ENCODE measurements around the gene SLC22A23.

SLC22A23 gene

DNA sequence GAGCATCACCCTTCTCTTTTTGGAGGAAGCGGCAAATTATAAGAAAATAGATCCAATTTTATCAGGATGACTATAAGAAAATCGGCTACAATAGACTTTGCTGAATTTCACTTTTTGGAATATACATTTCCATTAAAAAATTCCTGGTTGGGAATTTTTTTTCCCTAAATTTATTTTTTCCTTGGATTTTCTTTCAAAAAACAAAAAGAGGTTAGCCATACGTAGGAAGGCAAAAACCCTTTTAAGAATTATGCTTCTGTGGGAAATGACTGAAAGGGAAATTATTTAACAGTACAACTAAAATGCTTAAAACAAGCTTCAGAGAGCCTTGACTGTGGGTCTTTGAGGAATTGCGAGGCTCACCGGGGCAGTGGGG, 86.9 kb downstream of the SLC22A23 start:
- DNase-seq (ENCODE audit: low spot score) = no peak

GRCh38 chr6:3368685-3369084, 88.2 kb downstream of the SLC22A23 start:
- DNase-seq (ENCODE audit: low spot score) = no peak

DNA sequence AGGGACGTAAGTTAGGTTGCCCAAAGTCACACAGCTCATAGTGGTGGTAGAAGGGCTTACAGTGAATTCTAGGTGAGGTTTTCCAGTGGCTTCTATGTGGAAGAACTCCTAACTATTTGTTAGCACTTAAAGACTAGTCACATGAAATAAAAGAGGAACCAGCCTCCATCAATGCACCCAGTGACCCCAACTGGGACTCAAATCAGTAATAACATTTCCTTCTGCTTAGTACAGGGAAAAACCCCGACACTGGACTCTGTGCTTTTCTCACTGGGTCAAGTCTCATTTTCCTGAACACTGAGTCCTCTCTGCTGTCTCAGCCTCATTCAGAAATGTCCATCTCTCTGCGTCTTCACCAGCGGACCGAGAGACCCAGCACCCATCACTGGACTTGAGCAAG, 89.2 kb downstream of the SLC22A23 start:
- DNase-seq (ENCODE audit: low spot score) = no peak

DNA sequence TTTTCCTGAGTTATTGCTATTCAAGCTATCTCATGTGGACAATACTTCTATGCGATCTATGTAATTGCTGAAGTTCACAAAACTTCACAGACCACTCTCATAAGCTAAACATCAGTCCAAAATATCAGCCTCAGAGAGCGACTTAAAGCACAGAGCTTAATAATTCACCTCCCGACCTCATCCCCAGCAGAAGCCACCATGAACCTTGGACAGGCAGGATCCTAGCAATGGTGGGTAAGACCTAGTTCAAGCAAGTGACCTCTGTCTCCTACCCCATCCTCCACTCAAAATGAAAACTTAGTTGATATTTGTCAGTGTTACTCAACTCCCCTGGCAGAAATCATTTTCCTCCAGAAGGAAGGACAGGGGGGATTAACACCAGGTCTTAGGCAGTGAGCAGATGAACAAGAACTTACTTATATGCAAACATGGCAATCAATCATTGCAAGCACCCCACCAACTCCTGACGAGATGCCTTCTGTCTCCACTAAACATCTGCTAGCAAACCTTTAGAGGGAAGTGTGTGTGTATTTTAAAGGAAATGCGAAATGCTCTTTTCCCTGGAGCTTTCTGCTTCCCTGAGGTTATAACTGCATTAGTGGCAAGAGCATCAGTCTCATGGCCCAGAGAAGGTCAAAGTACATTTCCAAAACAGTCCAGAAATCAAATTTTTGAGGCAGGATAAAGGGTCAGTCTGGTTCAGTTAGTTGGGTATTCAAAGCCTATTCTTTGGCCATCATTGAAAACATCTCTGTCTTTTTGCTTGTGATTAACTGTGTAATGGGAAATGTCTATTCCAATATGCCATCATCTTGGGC, 90.0 kb downstream of the SLC22A23 start:
- no peak for DNase-seq (ENCODE audit: low spot score)

GRCh38 chr6:3364391-3364790, 92.5 kb downstream of the SLC22A23 start:
- no peak for DNase-seq (ENCODE audit: low spot score)

GRCh38 chr6:3363296-3364025, 93.4 kb downstream of the SLC22A23 start:
- DNase-seq (ENCODE audit: low spot score) = no peak

DNA sequence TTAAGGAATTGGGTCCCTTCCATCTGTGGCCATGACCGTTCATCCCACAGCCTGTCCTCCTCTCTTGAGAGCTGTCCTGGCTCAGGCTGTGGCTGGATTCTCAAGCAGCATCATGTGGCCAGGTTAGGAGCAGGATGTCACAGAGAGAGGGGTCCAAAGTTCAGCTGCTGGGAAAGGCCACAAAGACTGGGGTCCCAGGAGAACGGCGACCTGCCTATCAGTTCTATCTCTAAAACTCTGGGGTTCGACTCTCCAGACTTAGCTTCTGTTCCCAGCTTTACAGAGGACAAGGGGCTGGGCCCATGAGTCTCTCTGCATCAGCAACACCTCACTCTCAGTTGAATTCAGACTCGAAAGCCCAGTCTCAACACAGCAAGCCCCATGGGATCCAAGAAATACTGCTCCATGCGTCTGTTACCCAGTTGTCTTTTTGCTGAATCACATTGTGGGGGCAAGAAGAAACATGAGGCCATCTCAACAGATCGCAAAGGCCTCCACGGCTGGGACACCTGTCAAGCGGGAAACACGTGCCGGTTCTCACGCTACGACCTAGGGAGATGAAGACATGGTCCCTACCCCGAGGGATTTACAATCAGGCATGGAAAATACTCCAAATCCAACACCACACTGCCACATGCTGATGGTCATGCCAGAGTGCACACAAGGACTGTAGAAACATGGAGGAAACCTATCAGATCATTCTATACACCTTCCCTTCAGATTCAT, 95.4 kb downstream of the SLC22A23 start:
- no peak for DNase-seq (ENCODE audit: low spot score)

GRCh38 chr6:3360727-3361045, 96.2 kb downstream of the SLC22A23 start:
- no peak for DNase-seq (ENCODE audit: low spot score)

- no peak for DNase-seq (ENCODE audit: low spot score)
Measured at GRCh38 chr6:3359973-3360726, 96.7 kb downstream of the SLC22A23 start.

- DNase-seq (ENCODE audit: low spot score) = no peak
Measured at GRCh38 chr6:3359101-3359752, 97.6 kb downstream of the SLC22A23 start.

- DNase-seq (ENCODE audit: low spot score) = no peak
Measured at GRCh38 chr6:3358413-3359100, 98.3 kb downstream of the SLC22A23 start.

DNA sequence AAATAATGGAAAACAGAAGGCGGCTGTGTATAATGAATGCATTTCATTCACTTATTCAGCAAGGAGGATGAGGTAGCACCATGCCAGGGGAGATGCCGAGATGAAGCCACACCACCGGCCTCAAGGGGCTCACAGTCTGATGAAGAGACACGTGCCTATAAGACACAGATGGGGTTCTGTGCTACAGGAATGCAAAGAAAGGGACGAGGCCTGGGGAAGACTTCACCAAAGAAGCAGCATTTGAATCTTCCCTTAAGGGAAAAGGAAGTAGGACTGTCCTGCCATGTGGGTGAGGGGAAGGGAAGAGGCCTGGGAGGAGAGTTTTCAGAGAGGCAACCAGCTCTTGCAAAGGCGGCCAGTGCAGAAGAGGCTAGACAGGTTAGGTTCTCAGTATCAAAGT, 99.2 kb downstream of the SLC22A23 start:
- no peak for DNase-seq (ENCODE audit: low spot score)

- DNase-seq (ENCODE audit: low spot score) = no peak
Measured at GRCh38 chr6:3356824-3357420, 99.9 kb downstream of the SLC22A23 start.

- DNase-seq (ENCODE audit: low spot score) = peak; percentile 75
Measured at GRCh38 chr6:3356056-3356823, 100.6 kb downstream of the SLC22A23 start.

- DNase-seq (ENCODE audit: low spot score) = no peak
Measured at GRCh38 chr6:3355358-3356055, 101.3 kb downstream of the SLC22A23 start.

DNA sequence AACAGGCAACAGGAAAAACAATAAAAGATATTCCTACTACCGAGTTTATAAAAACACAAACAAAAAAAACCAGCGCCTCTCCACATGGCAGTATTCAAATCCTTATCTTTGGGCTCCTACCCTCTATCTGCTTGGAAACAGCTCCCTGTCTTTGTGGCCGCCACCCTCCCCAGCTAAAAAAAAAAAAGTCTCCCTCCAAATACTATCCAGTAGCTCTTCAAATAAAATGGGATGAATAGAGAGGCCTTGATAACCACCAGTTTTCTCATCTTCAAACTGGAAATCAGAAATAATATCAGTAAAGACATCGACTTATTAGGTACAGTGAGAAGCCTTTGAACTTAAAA, 101.9 kb downstream of the SLC22A23 start:
- DNase-seq (ENCODE audit: low spot score) = no peak

DNA sequence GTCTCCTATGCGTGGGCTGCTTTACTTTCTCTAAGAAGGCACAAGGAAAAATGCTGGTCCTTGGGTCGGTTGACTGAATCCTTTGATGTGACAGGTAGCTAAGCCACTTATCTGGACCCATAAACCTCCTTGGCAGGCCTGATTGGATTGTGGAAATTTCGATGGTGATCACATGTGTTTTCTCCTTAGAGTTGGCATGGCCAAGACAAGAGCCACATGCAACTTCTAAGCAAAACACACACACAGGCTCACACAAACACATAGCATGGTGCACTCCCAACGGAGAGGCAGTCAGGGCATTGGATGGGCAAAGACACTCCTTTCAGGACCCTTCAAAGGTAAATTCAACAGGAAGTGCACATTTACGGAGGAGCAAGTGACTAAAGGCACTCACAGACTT, 102.9 kb downstream of the SLC22A23 start:
- no peak for DNase-seq (ENCODE audit: low spot score)

- no peak for DNase-seq (ENCODE audit: low spot score)
Measured at GRCh38 chr6:3353213-3353903, 103.5 kb downstream of the SLC22A23 start.

GRCh38 chr6:3352678-3353077, 104.2 kb downstream of the SLC22A23 start:
- DNase-seq (ENCODE audit: low spot score) = no peak

All from RKO (cell line).